SK-N-SH treated with all-trans-retinoic acid at 6 μM for 48 hours (cell line): ENCODE results near the gene MALSU1.

Experiments used
- ARNTL ChIP-seq: fragments of 450-650 bp; formaldehyde crosslinking; IDR thresholded peaks from 2 replicates; pipeline ENCODE4 v1.5.0; 2020; ENCODE audit warnings: low read depth, mild to moderate bottlenecking, moderate library complexity, borderline replicate concordance
- BACH2 ChIP-seq: fragments of 250-450 bp; sonication (Bioruptor Pico); IDR thresholded peaks from 2 replicates; pipeline ENCODE4 v1.9.0; 2021; ENCODE audit warnings: mild to moderate bottlenecking, borderline replicate concordance
- CREB5 ChIP-seq: fragments of 250-450 bp; sonication (Bioruptor Pico); IDR thresholded peaks from 2 replicates; pipeline ENCODE4 v1.5.1; 2020; ENCODE audit warnings: low read depth, mild to moderate bottlenecking, moderate library complexity
- CSRNP3 ChIP-seq: fragments of 250-450 bp; sonication (Bioruptor Pico); IDR thresholded peaks from 2 replicates; pipeline ENCODE4 v1.5.1; 2021; ENCODE audit warnings: mild to moderate bottlenecking, moderate library complexity
- GLIS3 ChIP-seq: fragments of 250-450 bp; sonication (Bioruptor Pico); IDR thresholded peaks from 2 replicates; pipeline ENCODE4 v1.5.0; 2020; ENCODE audit warnings: mild to moderate bottlenecking, moderate library complexity
- PPARA ChIP-seq: fragments of 250-450 bp; sonication (Bioruptor Pico); IDR thresholded peaks from 2 replicates; pipeline ENCODE4 v1.5.0; 2020; ENCODE audit warnings: mild to moderate bottlenecking, borderline replicate concordance
- RARB ChIP-seq: fragments of 250-450 bp; sonication (Bioruptor Pico); IDR thresholded peaks from 2 replicates; pipeline ENCODE4 v1.8.0; 2021; ENCODE audit warnings: mild to moderate bottlenecking, moderate library complexity
- TOX ChIP-seq: fragments of 250-450 bp; sonication (Bioruptor Pico); IDR thresholded peaks from 2 replicates; pipeline ENCODE4 v1.8.0; 2021; ENCODE audit warnings: mild to moderate bottlenecking, moderate library complexity, borderline replicate concordance
- ZFP3 ChIP-seq: fragments of 250-450 bp; sonication (Bioruptor Pico); IDR thresholded peaks from 2 replicates; pipeline ENCODE4 v1.5.0; 2020; ENCODE audit warnings: mild to moderate bottlenecking, moderate library complexity
- TF ChIP-seq, protein P1 (sequence below): fragments of 250-450 bp; sonication (Bioruptor Pico); IDR thresholded peaks from 2 replicates; pipeline ENCODE4 v1.8.0; 2020; ENCODE audit warnings: mild to moderate bottlenecking, moderate library complexity, borderline replicate concordance
- TF ChIP-seq, protein P2 (sequence below): fragments of 250-450 bp; sonication (Bioruptor Pico); IDR thresholded peaks from 2 replicates; pipeline ENCODE4 v1.8.0; 2021; ENCODE audit warnings: low read depth, mild to moderate bottlenecking, moderate library complexity, borderline replicate concordance

GRCh38 chr7:23254051-23254681, 45.0 kb upstream of the MALSU1 start:
- no peak for TF ChIP-seq RARB
- TF ChIP-seq BACH2 (CRISPR knock-in tag): no peak
- TF ChIP-seq, protein P1, sequence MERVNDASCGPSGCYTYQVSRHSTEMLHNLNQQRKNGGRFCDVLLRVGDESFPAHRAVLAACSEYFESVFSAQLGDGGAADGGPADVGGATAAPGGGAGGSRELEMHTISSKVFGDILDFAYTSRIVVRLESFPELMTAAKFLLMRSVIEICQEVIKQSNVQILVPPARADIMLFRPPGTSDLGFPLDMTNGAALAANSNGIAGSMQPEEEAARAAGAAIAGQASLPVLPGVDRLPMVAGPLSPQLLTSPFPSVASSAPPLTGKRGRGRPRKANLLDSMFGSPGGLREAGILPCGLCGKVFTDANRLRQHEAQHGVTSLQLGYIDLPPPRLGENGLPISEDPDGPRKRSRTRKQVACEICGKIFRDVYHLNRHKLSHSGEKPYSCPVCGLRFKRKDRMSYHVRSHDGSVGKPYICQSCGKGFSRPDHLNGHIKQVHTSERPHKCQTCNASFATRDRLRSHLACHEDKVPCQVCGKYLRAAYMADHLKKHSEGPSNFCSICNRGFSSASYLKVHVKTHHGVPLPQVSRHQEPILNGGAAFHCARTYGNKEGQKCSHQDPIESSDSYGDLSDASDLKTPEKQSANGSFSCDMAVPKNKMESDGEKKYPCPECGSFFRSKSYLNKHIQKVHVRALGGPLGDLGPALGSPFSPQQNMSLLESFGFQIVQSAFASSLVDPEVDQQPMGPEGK (CRISPR knock-in tag): no peak
- TF ChIP-seq CREB5 (CRISPR knock-in tag): no peak
- no peak for TF ChIP-seq TOX (CRISPR knock-in tag)
- TF ChIP-seq CSRNP3 (CRISPR knock-in tag): no peak
- TF ChIP-seq, protein P2, sequence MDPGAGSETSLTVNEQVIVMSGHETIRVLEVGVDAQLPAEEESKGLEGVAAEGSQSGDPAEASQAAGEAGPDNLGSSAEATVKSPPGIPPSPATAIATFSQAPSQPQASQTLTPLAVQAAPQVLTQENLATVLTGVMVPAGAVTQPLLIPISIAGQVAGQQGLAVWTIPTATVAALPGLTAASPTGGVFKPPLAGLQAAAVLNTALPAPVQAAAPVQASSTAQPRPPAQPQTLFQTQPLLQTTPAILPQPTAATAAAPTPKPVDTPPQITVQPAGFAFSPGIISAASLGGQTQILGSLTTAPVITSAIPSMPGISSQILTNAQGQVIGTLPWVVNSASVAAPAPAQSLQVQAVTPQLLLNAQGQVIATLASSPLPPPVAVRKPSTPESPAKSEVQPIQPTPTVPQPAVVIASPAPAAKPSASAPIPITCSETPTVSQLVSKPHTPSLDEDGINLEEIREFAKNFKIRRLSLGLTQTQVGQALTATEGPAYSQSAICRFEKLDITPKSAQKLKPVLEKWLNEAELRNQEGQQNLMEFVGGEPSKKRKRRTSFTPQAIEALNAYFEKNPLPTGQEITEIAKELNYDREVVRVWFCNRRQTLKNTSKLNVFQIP (CRISPR knock-in tag): no peak
- TF ChIP-seq GLIS3: no peak
- TF ChIP-seq ZFP3 (CRISPR knock-in tag): no peak
- no peak for TF ChIP-seq PPARA (CRISPR knock-in tag)
- TF ChIP-seq ARNTL (CRISPR knock-in tag): no peak
